HG02759 (cell line): ENCODE results near the gene PIK3AP1.
"Not testable (repeated sequence)": the region's sequence is repeated elsewhere in the genome, so short reads cannot be mapped to it uniquely, and the experiment has no call there.

Experiments used
- ATAC-seq: cut with Tn5 transposase; IDR thresholded peaks from one replicate; pipeline ENCODE4 v1.9.1; 2021; ENCODE audit warnings: mild to moderate bottlenecking, moderate library complexity; ENCODE audit not compliant: unreplicated experiment

The PIK3AP1 gene

DNA sequence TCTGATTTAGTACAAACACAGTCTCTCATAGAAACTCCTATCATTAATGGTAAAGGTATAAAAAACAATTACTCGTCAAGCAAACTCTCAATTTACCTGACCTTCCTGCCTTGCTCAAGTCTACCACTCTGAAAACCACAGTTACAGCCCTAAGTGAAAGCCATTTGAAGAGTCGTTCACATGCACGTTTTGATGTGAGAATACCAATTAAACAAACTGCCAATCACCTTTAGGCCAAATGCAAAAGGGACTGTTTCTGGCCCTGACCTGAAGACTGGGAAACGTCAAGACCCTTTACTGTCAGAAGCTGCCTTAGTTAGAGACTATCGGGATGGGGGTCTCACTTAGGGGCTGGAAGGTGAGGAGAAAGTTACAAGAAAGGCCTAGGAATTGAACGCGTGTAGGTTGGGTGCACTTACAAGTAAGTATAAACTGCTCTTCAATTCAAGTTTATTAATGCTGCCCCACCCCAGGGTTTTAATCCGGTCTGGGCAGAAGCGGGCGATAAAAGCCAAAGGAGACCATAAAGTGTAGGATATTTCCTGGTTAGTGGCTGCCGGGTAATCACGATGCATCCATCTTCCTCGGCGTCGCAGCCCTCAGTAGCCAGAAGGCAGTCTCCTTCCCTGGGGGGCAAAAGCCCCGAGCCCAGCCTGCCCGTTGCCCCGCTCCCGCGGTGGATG, 134.4 kb downstream of the PIK3AP1 start:
- no peak for ATAC-seq

- ATAC-seq = no peak
Measured at GRCh38 chr10:96584474-96584873, 135.8 kb downstream of the PIK3AP1 start.

- no peak for ATAC-seq
Measured at GRCh38 chr10:96584035-96584434, 136.3 kb downstream of the PIK3AP1 start.

GRCh38 chr10:96579133-96579532, 141.2 kb downstream of the PIK3AP1 start:
- no peak for ATAC-seq

- no peak for ATAC-seq
Measured at GRCh38 chr10:96578633-96579032, 141.7 kb downstream of the PIK3AP1 start.

GRCh38 chr10:96578022-96578421, 142.3 kb downstream of the PIK3AP1 start:
- no peak for ATAC-seq

DNA sequence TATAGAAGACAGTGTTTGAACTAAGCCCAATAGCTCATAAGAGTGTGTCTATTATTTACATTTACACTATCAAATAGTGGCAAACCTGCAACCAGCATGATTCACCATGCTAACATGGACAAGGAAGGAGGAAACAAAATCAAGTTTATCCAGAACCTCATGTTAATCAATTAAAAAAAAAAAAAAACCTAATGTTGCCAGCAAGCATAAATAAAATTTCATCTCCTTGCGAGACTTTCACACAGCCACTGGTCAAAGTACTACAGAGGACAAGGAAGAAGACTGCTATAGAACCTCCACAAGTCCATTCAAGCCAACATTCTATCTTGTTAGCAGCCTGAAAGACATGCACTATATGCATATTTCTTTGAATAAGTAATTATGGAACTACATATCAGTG, 143.2 kb downstream of the PIK3AP1 start:
- no peak for ATAC-seq

- no peak for ATAC-seq
Measured at GRCh38 chr10:96576277-96576980, 143.9 kb downstream of the PIK3AP1 start.

GRCh38 chr10:96574564-96574963, 145.8 kb downstream of the PIK3AP1 start:
- not testable (repeated sequence) for ATAC-seq

DNA sequence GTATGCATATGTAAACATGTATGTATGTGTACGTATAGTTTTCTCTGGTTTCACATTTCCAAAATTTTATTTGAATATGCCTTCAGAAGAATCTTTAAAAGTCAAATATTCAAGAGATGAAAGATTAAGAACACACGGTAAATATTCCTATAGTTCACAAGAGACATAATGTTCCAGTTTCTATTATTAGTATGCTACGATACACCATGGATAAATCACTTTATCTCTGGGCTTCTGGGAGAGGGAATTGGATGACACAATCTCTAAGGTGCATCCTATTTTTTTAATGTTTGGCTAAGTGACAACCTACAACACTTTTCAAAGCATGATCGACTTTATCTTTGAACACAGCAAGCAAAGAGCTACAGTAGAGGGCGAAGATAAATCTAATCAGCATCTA, 147.3 kb downstream of the PIK3AP1 start:
- ATAC-seq = no peak

- ATAC-seq = no peak
Measured at GRCh38 chr10:96570983-96571964, 149.0 kb downstream of the PIK3AP1 start.

DNA sequence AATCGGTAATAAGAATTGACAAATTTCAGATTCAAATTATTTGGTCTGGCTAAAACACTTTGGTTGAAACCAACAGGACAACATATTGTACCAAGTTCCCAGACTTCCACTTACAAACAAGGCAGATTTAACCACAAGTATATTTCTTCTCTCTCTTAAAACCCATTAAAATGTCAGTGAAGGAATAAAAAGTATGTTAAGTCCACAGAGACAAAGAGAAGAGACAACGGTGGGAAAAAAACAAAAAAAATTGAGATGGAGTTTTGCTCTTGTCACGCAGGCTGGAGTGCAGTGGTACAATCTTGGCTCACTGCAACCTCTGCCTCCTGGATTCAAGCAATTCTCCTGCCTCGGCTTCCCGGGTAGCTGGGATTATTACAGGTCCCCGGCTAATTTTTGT, 149.8 kb downstream of the PIK3AP1 start:
- ATAC-seq = no peak

- ATAC-seq = no peak
Measured at GRCh38 chr10:96568402-96568801, 151.9 kb downstream of the PIK3AP1 start.

GRCh38 chr10:96565774-96566173, 154.5 kb downstream of the PIK3AP1 start:
- ATAC-seq = no peak

- ATAC-seq = no peak
Measured at GRCh38 chr10:96560966-96561887, 159.1 kb downstream of the PIK3AP1 start.

DNA sequence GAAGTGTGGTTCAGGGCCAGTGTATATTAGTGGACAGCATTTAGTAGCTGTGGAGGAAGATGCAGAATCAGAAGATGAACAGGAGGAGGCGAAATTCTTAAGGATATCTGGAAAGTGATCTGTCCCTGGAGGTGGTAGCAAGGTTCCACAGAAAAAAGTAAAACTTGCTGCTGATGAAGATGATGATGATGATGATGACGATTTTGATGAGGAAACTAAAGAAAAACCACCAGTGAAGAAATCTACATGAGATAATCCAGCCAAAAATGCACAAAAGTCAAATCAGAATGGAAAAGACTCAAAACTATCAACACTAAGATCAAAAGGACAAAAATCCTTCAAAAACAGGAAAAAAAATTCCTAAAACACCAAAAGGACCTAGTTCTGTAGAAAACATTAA, 159.8 kb downstream of the PIK3AP1 start:
- ATAC-seq = no peak

- no peak for ATAC-seq
Measured at GRCh38 chr10:96556003-96556402, 164.3 kb downstream of the PIK3AP1 start.

DNA sequence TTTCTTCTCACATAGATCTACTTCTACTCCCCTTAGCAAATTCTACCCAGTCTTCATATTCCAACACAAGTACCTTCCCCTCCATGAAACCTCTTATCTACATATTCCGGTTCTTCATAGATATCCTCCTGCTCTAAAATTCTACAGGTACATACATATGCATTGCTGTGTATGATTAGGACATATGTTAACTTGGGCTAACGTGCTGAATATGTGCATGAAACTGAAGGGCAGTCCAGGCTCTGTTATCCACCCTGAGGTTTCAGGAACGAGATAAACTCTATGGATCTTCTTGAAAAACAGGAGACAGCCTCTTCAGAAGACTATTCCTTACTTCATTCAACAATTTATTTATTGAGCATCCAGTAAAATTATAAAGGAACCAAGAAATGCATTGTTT, 165.0 kb downstream of the PIK3AP1 start:
- no peak for ATAC-seq

DNA sequence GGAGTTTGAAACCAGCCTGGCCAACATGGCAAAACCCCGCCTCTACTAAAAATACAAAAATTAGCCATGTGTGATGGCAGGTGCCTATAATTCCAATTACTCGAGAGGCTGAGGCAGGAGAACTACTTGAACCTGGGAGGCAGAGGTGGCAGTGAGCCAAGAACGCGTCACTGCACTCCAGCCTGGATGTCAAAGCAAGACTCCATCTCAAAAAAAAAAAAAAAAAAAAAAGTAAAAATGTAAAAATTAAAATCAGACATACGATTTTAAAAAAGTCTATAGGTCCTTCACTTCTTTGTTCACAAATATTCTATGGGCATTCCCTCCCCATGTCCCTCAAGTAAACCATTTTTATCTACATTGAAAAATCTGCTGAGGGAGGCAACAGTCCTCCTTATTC, 171.7 kb downstream of the PIK3AP1 start:
- ATAC-seq = no peak

- ATAC-seq = not testable (repeated sequence)
Measured at GRCh38 chr10:96545558-96545957, 174.8 kb downstream of the PIK3AP1 start.
